Islet precursor cell (in vitro differentiated cells): ENCODE data around the gene VARS1.

Source experiments
- DNase-seq: peaks from one replicate; pipeline ENCODE4 v3.0.0-alpha.2; 2018

The VARS1 gene

GRCh38 chr6:31792761-31793171 is 2.8 kb downstream of the VARS1 start:
- DNase-seq = peak; percentile 83

GRCh38 chr6:31792090-31792374 is 3.5 kb downstream of the VARS1 start:
- DNase-seq = no peak

- DNase-seq = peak; percentile 82
Measured at GRCh38 chr6:31791324-31792089, 4.0 kb downstream of the VARS1 start.

- no peak for DNase-seq
Measured at GRCh38 chr6:31785475-31785874, 10.1 kb downstream of the VARS1 start.

- no peak for DNase-seq
Measured at GRCh38 chr6:31784098-31784925, 11.2 kb downstream of the VARS1 start.

GRCh38 chr6:31782126-31782855 is 13.3 kb downstream of the VARS1 start:
- peak; percentile 47 for DNase-seq

GRCh38 chr6:31781244-31782125 is 14.1 kb downstream of the VARS1 start:
- DNase-seq = no peak

GRCh38 chr6:31780507-31781243 is 14.9 kb downstream of the VARS1 start:
- DNase-seq = no peak

GRCh38 chr6:31779908-31780307 is 15.6 kb downstream of the VARS1 start:
- no peak for DNase-seq

GRCh38 chr6:31778999-31779885 is 16.3 kb downstream of the VARS1 start:
- no peak for DNase-seq

GRCh38 chr6:31778193-31778592 is 17.4 kb downstream of the VARS1 start:
- no peak for DNase-seq

- DNase-seq = no peak
Measured at GRCh38 chr6:31777667-31778050, 17.9 kb downstream of the VARS1 start.

GRCh38 chr6:31776989-31777666 is 18.4 kb downstream of the VARS1 start, which contains the start of gene VWA7:
Gene VWA7, minus strand, starts transcription at chr6:31777328. Its CDS starts 549 bp downstream, at chr6:31776779.
- DNase-seq = no peak

- no peak for DNase-seq
Measured at GRCh38 chr6:31776485-31776988, 19.0 kb downstream of the VARS1 start.

GRCh38 chr6:31775633-31776484 is 19.7 kb downstream of the VARS1 start:
- DNase-seq = no peak

GRCh38 chr6:31775184-31775583 is 20.4 kb downstream of the VARS1 start:
- DNase-seq = no peak

- DNase-seq = no peak
Measured at GRCh38 chr6:31771992-31772358, 23.6 kb downstream of the VARS1 start.

GRCh38 chr6:31770860-31771259 is 24.7 kb downstream of the VARS1 start:
- DNase-seq = no peak
